Forelimb muscle (tissue), 1 donor: ENCODE data around the gene PYDC2. TPM values are rescaled to one million over a fixed set of nuclear protein-coding genes. Genes with fewer than 3 reads are reported as not detected.
"Not testable (repeated sequence)": the region's sequence is repeated elsewhere in the genome, so short reads cannot be mapped to it uniquely, and the experiment has no call there.

ENCODE experiments used
- DNase-seq: peaks from one replicate; pipeline ENCODE4 v3.0.0-alpha.2; 2013; ENCODE audit warnings: low read depth
- polyA plus RNA-seq: library from polyadenylated mRNA; unstranded; fragments of 120-200 nt; gene quantifications from one replicate; pipeline ENCODE4 v1.2.1, GENCODE V29; 2013; ENCODE audit not compliant: insufficient read length

Gene PYDC2
- polyA plus RNA-seq, 1 donor = not detected

GRCh38 chr3:191470080-191470479, 9.1 kb downstream of the PYDC2 start:
- DNase-seq = no peak

GRCh38 chr3:191470545-191470944, 9.6 kb downstream of the PYDC2 start:
- DNase-seq = no peak

- no peak for DNase-seq
Observed at GRCh38 chr3:191473661-191474198, 12.8 kb downstream of the PYDC2 start.

GRCh38 chr3:191476066-191476772, 15.3 kb downstream of the PYDC2 start:
- no peak for DNase-seq

- DNase-seq = not testable (repeated sequence)
Observed at GRCh38 chr3:191483994-191484393, 23.0 kb downstream of the PYDC2 start.

- no peak for DNase-seq
Observed at GRCh38 chr3:191484461-191484860, 23.5 kb downstream of the PYDC2 start.

GRCh38 chr3:191492601-191493000, 31.6 kb downstream of the PYDC2 start:
- DNase-seq = no peak

- DNase-seq = no peak
Observed at GRCh38 chr3:191493336-191493735, 32.4 kb downstream of the PYDC2 start.

- no peak for DNase-seq
Observed at GRCh38 chr3:191499307-191500080, 38.5 kb downstream of the PYDC2 start.

- DNase-seq = no peak
Observed at GRCh38 chr3:191500892-191501291, 39.9 kb downstream of the PYDC2 start.

- DNase-seq = no peak
Observed at GRCh38 chr3:191502583-191502982, 41.6 kb downstream of the PYDC2 start.

- no peak for DNase-seq
Observed at GRCh38 chr3:191509078-191509477, 48.1 kb downstream of the PYDC2 start.

Other genes with a start within 250 kb of the PYDC2 start
- 26.3 TPM for gene CCDC50, start 131.8 kb upstream of the PYDC2 start, polyA plus RNA-seq
- 0.14 TPM for gene UTS2B, start 130.6 kb upstream of the PYDC2 start, polyA plus RNA-seq